ENCODE data around the gene ECEL1.

GRCh38 chr2:232439758-232440135, 47.9 kb downstream of the ECEL1 start:
- TF ChIP-seq CTCF (IDR thresholded peaks at IDR 0.05): peak in 1 of 2 donors; percentile 33
- no peak for TF ChIP-seq POLR2A (IDR thresholded peaks at IDR 0.05)
